HG02973 (cell line): Measurements from ENCODE around the gene RHNO1.
"Not testable (repeated sequence)": the region's sequence is repeated elsewhere in the genome, so short reads cannot be mapped to it uniquely, and the experiment has no call there.

Experiments
- ATAC-seq: cut with Tn5 transposase; IDR thresholded peaks from one replicate; pipeline ENCODE4 v1.9.1; 2021; ENCODE audit warnings: moderate library complexity; ENCODE audit not compliant: unreplicated experiment

RHNO1 gene

GRCh38 chr12:2858334-2858733, 18.7 kb upstream of the RHNO1 start:
- no peak for ATAC-seq

DNA sequence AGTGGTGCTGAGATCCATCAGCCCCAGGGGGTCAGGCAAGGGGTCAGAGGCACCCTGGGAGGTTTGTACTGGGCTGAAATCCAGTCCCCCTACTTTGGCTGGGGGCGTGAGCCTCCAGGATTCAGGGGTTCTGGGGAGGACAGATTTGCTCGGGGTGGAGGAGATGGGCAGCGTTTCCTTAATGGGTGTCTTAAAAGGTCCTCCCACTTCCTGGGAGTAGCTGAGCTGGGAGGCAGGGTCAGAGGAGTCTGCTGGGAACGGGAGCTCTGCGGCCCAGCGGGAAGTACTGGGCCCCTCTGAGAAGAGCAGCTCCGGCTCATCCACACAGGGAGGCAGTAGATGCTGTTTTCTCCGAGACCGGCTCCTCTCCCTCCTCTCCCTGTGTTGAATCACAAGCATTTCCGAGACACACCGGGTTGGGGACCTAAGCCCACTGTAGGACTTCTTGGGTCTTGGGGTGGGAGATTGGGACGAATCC, 18.0 kb upstream of the RHNO1 start:
- ATAC-seq: no peak

- no peak for ATAC-seq
Measured at GRCh38 chr12:2860170-2860569, 16.9 kb upstream of the RHNO1 start.

- no peak for ATAC-seq
Measured at GRCh38 chr12:2862876-2863275, 14.1 kb upstream of the RHNO1 start.

GRCh38 chr12:2863402-2863801, 13.6 kb upstream of the RHNO1 start:
- ATAC-seq: not testable (repeated sequence)

- no peak for ATAC-seq
Measured at GRCh38 chr12:2864198-2864597, 12.8 kb upstream of the RHNO1 start.

DNA sequence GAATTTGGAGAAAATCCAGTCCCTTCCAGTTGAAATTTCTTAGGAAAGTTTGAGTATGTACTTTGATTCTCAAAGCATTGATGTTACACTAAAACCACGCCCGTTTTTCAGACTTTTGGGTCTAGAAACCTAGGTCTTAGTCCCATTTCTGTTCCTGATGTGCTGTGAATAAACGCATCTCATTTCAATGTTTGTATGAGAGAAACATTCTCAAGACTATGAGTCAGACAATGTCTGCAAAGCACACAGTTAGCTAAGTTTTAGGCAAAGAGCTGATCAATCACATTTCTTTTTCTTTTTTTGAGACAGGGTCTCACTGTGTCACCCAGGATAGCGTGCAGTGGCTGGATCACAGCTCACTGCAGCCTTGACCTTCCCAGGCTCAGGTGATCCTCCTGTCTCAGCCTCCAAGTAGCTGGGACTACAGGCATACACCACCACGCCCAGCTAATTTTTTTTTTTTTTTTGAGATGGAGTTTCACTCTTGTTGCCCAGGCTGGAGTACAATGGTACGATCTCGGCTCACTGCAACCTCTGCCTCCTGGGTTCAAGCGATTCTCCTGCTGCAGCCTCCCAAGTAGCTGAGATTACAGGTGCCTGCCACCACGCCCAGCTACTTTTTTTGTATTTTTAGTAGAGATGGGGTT, 7.9 kb upstream of the RHNO1 start:
- not testable (repeated sequence) for ATAC-seq

DNA sequence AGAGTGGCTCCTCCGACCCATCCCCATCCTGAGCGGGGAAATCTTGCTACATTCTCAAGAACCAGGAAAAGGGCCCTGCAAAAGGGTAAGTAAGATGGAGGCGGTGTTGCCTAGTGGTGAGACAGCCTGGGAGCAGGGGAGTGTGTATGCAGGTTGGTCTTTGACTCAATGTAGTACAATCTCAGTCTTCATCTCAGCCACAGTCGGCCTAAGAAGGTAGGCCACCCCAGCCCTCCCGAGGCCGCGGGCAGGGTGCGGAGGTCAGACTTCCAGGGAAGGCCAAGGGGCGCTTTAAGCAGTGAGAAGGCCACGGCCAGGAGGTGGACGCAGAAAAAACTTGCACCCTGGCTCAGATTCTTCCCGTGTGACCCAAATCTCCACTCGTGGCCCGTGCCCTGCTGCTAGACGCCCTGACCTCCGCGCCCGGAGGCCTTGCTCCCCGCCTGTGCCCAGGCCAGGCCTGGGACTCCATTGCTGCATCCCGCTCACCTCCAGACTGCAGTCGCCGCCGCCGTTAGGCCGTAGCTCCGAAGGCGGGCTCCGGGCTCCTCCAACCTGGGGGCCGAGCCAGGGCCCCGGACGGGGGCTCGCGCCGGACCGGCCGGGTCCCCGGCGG, 484 bp upstream of the RHNO1 start:
- peak; percentile 34 for ATAC-seq

DNA sequence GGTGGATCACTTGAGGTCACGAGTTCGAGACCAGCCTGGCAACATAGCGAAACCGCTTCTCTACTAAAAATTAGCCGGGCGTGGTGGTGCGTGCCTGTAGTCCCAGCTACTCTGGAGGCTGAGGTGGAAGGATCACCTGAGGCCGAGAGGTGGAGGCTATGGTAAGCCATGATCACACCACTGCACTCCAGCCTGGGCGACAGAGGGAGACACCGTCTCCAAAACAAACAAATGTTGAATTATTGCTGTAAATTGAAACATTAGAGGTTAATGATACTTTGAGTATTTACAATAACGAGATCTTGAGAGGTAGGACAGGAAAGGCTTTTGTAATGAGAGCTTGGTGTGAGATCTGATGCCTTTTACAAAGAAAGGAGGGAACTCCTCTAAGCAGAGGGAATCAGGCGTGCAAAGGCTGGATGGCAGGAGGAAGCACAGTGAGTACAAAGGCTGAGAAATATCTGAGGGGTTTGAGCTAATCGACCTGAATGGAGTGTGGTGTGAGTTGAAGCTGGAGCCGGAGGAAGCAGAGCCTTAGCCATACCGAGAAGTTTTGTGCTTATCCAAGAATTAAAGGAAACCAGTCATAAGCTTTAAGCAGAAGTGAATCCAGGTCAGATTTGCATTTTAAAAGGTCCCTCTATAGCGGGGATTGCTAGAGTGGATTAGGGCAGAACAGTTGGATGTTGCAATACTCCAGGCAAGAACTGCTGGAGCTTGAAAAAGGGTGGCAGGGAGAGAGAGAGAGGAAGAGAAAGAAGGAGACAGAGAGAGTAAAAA, 1.1 kb downstream of the RHNO1 start:
- ATAC-seq: no peak

- ATAC-seq: no peak
Measured at GRCh38 chr12:2879853-2880252, 2.8 kb downstream of the RHNO1 start.

DNA sequence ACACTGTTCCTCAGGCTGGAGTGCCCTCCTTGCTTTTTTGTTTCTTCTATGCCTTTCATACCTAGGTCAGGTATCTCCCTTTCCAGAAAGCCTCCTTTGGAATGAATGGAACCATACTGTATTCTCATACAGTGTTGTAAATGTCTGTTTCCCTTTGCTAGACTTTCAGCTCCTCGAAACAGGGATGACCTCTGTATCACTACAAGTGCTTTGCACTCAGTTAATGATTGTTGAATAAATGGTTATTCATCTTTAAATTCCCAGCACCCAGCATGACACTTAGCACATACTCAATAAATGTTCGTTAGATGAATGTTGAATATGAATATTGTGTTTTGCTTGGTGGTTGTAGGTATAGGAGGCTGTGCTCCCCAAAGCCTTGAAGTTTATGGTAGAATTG, 7.8 kb downstream of the RHNO1 start:
- ATAC-seq: no peak

DNA sequence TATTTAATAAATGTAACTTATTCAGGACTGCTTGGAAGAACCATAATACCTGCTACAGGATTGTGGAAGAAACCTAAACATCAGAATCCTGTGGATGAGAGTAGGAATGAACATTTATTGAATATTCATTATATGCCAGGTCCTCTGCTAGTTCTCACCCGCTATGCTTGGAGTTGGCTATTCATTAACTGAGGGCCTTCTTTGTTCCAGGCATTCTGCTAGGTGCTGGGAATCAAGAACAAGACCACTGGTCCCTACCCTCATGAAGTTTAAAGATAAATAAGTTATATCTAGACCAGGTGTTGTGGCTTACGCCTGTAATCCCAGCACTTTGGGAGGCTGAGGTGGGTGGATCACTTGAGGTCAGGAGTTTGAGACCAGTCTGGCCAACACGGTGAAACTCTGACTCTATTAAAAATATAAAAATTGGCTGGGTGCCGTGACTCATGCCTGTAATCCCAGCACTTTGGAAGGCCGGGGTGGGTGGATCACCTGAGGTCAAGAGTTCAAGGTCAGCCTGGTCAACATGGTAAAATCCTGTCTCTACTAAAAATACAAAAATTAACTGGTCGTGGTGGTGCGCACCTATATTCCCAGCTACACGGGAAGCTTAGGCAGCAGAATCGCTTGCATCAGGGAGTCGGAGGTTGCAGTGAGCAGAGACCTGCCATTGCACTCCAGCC, 9.9 kb downstream of the RHNO1 start:
- ATAC-seq: no peak

DNA sequence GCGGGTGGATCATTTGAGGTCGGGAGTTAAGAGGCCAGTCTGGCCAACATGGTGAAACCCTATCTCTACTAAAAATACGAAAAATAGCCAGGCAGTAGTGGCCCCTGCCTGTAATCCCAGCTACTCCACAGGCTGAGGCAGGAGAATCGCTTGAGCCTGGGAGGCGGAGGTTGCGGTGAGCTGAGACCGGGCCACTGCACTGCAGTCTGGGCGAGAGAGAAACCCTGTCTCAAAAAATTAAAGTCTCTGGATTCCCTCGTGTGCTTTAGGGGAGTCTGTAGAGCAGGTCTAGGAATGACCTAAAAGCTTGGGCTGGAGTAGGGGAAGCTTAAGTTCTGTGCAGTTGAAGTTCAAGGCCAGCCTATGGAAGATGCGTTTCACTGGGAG, 13.0 kb downstream of the RHNO1 start:
- no peak for ATAC-seq

DNA sequence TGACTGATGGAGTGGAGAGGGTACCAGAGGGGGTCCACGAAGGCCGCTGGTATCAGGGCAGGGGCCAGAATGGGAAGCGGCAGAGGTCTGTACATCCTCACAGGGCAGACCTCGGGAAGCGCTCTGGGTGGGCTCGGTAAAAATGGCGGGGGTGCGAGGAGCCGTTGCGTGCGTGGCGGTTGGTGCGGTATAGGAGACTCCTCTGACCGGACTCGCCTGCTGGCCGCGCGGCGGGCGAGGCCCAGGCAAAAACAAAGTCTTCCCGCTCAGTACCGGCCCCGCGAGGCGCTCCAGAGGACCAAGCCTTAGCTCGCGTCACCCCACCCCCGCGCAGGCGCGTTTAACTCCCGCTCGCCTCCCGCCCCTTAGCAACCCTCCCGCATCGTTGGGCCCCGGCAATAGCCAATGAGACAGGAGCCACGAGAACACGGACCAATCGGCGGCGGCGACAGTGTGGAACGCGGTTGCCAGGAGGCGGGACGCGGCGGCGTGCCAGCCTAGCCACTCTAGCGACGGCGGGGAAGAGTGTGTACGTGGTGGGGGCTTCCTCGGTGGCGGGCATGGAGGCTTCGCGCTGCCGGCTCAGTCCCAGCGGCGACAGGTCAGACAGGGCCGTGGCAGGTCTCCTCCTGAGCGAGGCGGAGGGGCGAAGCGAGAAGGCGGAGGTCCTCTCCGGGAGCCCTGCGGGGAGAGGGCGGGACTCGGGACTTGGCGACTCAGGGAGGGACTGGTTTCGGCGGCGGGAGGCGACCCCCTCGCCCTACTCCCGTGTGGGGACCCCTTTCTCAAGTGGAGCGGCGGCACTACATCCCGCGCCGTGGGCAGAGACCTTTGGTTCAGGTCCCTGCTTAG, 13.6 kb downstream of the RHNO1 start, which contains the start of gene TULP3:
Gene TULP3, plus strand, starts transcription at position 504 of the 852 bp plus-strand sequence. Its CDS starts 57 bp downstream, at position 561.
- ATAC-seq: peak; percentile 93

GRCh38 chr12:2891240-2892053, 14.4 kb downstream of the RHNO1 start:
- peak; percentile 19 for ATAC-seq

DNA sequence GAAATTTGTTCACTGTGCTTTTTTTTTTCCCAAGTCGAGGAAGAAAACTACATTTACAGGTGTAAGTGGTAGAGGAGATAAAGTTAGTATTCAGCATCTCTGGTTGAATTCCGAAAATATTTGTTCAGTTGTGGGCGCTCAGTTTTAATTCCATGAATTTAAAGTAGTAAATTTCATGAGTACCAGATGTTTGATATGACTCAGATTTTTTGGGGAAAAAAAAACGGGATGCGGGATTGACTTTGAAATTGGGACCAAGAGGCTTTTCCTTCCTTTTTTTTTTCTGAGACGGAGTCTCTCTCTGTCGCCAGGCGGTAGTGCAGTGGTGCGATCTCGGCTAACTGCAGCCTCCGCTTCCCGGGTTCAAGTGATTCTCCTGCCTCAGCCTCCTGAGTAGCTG, 15.2 kb downstream of the RHNO1 start:
- ATAC-seq: no peak

GRCh38 chr12:2893007-2893406, 16.0 kb downstream of the RHNO1 start:
- no peak for ATAC-seq

DNA sequence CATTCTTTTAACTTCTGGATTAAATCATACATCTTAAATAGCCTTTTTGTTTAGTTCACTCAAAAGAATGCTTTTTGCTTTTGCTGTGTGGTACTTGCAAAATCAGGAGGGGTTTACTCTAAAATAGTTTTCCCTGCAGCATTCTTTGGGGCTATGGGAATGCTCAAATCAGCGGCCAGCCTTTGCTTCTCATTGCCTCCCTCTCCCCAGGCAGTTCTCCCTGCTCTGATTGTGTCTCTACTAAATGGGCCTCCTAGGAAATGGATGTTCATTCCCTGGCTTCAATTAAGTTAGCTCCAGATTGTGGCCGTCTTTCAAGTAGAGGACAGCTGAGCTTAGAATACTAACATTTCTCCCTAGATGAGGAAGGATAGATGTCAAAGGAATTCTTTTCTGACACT, 18.0 kb downstream of the RHNO1 start:
- no peak for ATAC-seq

GRCh38 chr12:2895511-2895910, 18.5 kb downstream of the RHNO1 start:
- ATAC-seq: no peak

DNA sequence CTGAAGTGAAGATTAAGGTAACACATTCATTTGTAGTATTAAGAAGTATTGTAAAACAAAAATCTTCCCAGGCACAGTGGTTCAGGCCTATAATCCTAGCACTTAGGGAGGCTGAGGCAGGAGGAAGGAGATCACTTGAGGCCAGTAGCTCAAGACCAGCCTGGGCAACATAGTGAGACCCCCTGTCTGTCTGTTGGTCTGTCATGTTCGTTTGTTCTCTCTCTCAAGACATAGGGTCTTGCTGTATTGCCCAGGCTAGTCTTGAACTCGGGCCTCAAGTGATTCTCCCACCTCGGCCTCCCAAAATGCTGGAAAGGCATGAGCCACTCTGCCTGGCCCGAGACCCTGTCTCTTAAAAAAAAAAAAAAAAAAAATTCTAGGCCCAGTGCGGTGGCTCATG, 20.4 kb downstream of the RHNO1 start:
- ATAC-seq: no peak
